K562 (cell line): Measurements from ENCODE around the gene ARHGAP22. TPM values are rescaled to one million over a fixed set of nuclear protein-coding genes. Genes with fewer than 3 reads are reported as not detected.

Experiments used
- ATAC-seq: fragments of 200-7000 bp; cut with Tn5 transposase; 3 replicates; pipeline ENCODE4 v1.9.1; 2020; ENCODE audit warnings: moderate library complexity
- BruUV-seq: library from RNA; stranded (reverse); fragments of 400-500 nt; replicated peaks from 2 replicates; lab custom pipeline; 2021; lab: Mats Ljungman, UMichigan
- CTCF ChIA-PET: fragments of 300-600 bp; formaldehyde crosslinking; extraction: SDS; loops from one replicate; lab custom pipeline; 2021; ENCODE audit warnings: low intra/inter-chr PET ratio; lab: Yijun Ruan, JAX
- POLR2A ChIA-PET: fragments of 300-600, 350-650 bp; sonication (Branson Sonifier 250); formaldehyde crosslinking; extraction: SDS; loops from one replicate; lab custom pipeline; 2021; ENCODE audit warnings: antibody characterized with exemption, inconsistent platforms; lab: Yijun Ruan, JAX
- DNase-seq, 4 experiments: peaks; one replicate each; pipeline versions ENCODE4 v3.0.0 to v3.0.0-alpha.2; 2011 to 2018; ENCODE audit warnings: low spot score in 3 of 4, mixed read lengths in 3 of 4; ENCODE audit errors: extremely low read depth in 1 of 4
- FAIRE-seq: peaks from 2 replicates; lab custom pipeline; 2011; peaks lifted over from hg19 to GRCh38; lab: Jason Lieb, UNC
- H2AFZ ChIP-seq: 2 replicates; pipeline ENCODE4 v1.6.0; 2011; ENCODE audit warnings: low read depth, low read length, control low read depth, inconsistent platforms
- H3K27ac ChIP-seq: fragments of 200-600 bp; 3 replicates; pipeline ENCODE4 v1.8.0; 2011; ENCODE audit warnings: low read depth, mild to moderate bottlenecking, control low read depth, inconsistent platforms, low read length, moderate library complexity, mixed read lengths; ENCODE audit errors: extremely low read depth
- H3K27me3 ChIP-seq, 2 experiments: fragments of 300-600 bp in 1 of 2; 2 replicates in 1 of 2; 3 replicates in 1 of 2; pipeline versions ENCODE4 v1.6.0 to v1.8.0; 2011; ENCODE audit warnings: inconsistent platforms in 2 of 2, low read length in 2 of 2, mild to moderate bottlenecking in 1 of 2, mixed read lengths in 1 of 2, moderate library complexity in 1 of 2; ENCODE audit not compliant: control insufficient read depth in 2 of 2, insufficient read depth in 2 of 2
- H3K36me3 ChIP-seq: fragments of 300-600 bp; 3 replicates; pipeline ENCODE4 v1.8.0; 2011; ENCODE audit warnings: mild to moderate bottlenecking, low read length, inconsistent platforms; ENCODE audit not compliant: control insufficient read depth, insufficient read depth
- H3K4me1 ChIP-seq, 2 experiments: fragments of 200-600 bp in 1 of 2; replicated peaks in 1 of 2; 2 replicates in 1 of 2; 3 replicates in 1 of 2; pipeline versions ENCODE4 v1.5.1 to v1.8.0; 2011; ENCODE audit warnings: inconsistent platforms in 2 of 2, low read length in 2 of 2, mild to moderate bottlenecking in 1 of 2, mixed read lengths in 1 of 2, moderate library complexity in 1 of 2; ENCODE audit not compliant: control insufficient read depth in 2 of 2, insufficient read depth in 2 of 2
- H3K4me2 ChIP-seq: 2 replicates; pipeline ENCODE4 v1.6.1; 2011; ENCODE audit warnings: low read length, control low read depth, inconsistent platforms, mixed read lengths; ENCODE audit not compliant: insufficient read depth
- H3K4me3 ChIP-seq: fragments of 200-600 bp; sonication (generic), shearing (Covaris generic); 2 replicates; pipeline ENCODE4 v1.5.1; 2016; ENCODE audit warnings: control low read depth, inconsistent platforms
- H3K79me2 ChIP-seq: fragments of 200-600 bp; 3 replicates; pipeline ENCODE4 v1.8.0; 2011; ENCODE audit warnings: low read length, inconsistent platforms; ENCODE audit not compliant: control insufficient read depth, insufficient read depth
- H3K9ac ChIP-seq, 2 experiments: 2 replicates each; pipeline versions ENCODE4 v1.6.0 to v1.6.1; 2011; ENCODE audit warnings: low read depth in 2 of 2, low read length in 2 of 2, control low read depth in 1 of 2, inconsistent platforms in 1 of 2, mild to moderate bottlenecking in 1 of 2, mixed read lengths in 1 of 2; ENCODE audit not compliant: insufficient read depth in 1 of 2
- H3K9me1 ChIP-seq: one replicate; pipeline ENCODE4 v1.6.0; 2011; ENCODE audit warnings: inconsistent platforms, mild to moderate bottlenecking, low read length, moderate library complexity; ENCODE audit not compliant: control insufficient read depth, insufficient read depth
- H3K9me3 ChIP-seq: replicated peaks from 2 replicates; pipeline ENCODE4 v1.5.1; 2011; ENCODE audit warnings: low read depth, low read length, inconsistent platforms; ENCODE audit not compliant: control insufficient read depth, insufficient read depth
- H4K20me1 ChIP-seq: replicated peaks from 2 replicates; pipeline ENCODE4 v1.6.1; 2011; ENCODE audit warnings: low read length, inconsistent platforms, mixed read lengths; ENCODE audit not compliant: control insufficient read depth, insufficient read depth
- ARID2 ChIP-seq: fragments of 450-650 bp; IDR thresholded peaks from 2 replicates; pipeline ENCODE4 v1.6.1; 2017; ENCODE audit warnings: antibody characterized with exemption, mild to moderate bottlenecking
- ELK3 ChIP-seq: fragments of 450-650 bp; formaldehyde crosslinking; IDR thresholded peaks from 2 replicates; pipeline ENCODE4 v1.4.0; 2020; ENCODE audit warnings: mild to moderate bottlenecking
- FOXO4 ChIP-seq: fragments of 450-650 bp; formaldehyde crosslinking; IDR thresholded peaks from 2 replicates; pipeline ENCODE4 v1.4.0; 2020; ENCODE audit warnings: mild to moderate bottlenecking, moderate library complexity
- ZBTB33 ChIP-seq: sonication (generic); formaldehyde crosslinking; IDR thresholded peaks from 2 replicates; pipeline ENCODE4 v1.8.1; 2023; ENCODE audit warnings: mild to moderate bottlenecking, missing genetic modification reagents
- ZNF717 ChIP-seq: fragments of 250-450 bp; sonication (Bioruptor Pico); IDR thresholded peaks from 2 replicates; pipeline ENCODE4 v1.5.0; 2021
- WGBS: fragments of 100-300 bp; shearing (Covaris generic); methylation state at CpG from one replicate; pipeline ENCODE4 v1.1.6; 2016; ENCODE audit warnings: low coverage, mixed read lengths; ENCODE audit not compliant: insufficient coverage; ENCODE audit errors: missing lambda C conversion rate; 5-methylcytosine and 5-hydroxymethylcytosine counted together
- in situ Hi-C: fragments of 300-500 bp; cut with MboI; formaldehyde crosslinking; loops from 4 replicates; pipeline ENCODE4 v1.15.0; 2018; ENCODE audit warnings: inconsistent platforms, mixed read lengths
- intact Hi-C: fragments of 100-400 bp; cut with micrococcal nuclease; formaldehyde crosslinking; loops from 2 replicates; pipeline ENCODE4 v1.14.2; 2022
- polyA plus RNA-seq, 8 experiments: library from polyadenylated mRNA; depleted of rRNA in 4 of 8; stranded (reverse) in 5 of 8; unstranded in 3 of 8; fragments of >200 nt; fragmentation: Nextera tagmentation in 2 of 8; fragmentation: Illumina TruSeq in 1 of 8; extraction: Ambion mirVana in 2 of 8; extraction: Trizol in 1 of 8; gene quantifications; 2 replicates each; pipeline versions ENCODE4 v1.2.1 to v1.2.3, GENCODE V29; 2011 to 2014; ENCODE audit warnings: inconsistent platforms in 1 of 8, missing spikeins in 1 of 8
- total RNA-seq, 7 experiments: library from RNA; depleted of rRNA in 6 of 7; stranded (reverse); fragments of >200 nt in 6 of 7; fragmentation: Illumina TruSeq in 2 of 7; extraction: Trizol in 2 of 7; gene quantifications; 2 replicates each; pipeline versions ENCODE4 v1.2.1 to v1.2.3, GENCODE V29; 2011 to 2021; ENCODE audit warnings: low replicate concordance in 1 of 7
- TF ChIP-seq, protein P1 (sequence below): fragments of 250-450 bp; sonication (Bioruptor Pico); IDR thresholded peaks from 2 replicates; pipeline ENCODE4 v1.4.0; 2020
- TF ChIP-seq, protein P2 (sequence below): fragments of 200-400 bp; formaldehyde crosslinking; IDR thresholded peaks from 2 replicates; pipeline ENCODE4 v1.6.1; 2017; ENCODE audit warnings: mild to moderate bottlenecking, low read depth, low read length, moderate library complexity
- TF ChIP-seq, protein P3 (sequence below): IDR thresholded peaks from 3 replicates; pipeline ENCODE4 v1.6.1; 2011; ENCODE audit warnings: borderline replicate concordance, mild to moderate bottlenecking, moderate library complexity; ENCODE audit not compliant: insufficient read length; ENCODE audit errors: extremely low read depth

Gene ARHGAP22
- total and polyA plus RNA-seq, 9 of the 15 experiments (the other 6 are each of a cell fraction or from before 2014, with no cell fraction given): 1.3 to 28.1 (median 12.7) TPM

GRCh38 chr10:48598936-48599829 lies 5.7 kb downstream of the ARHGAP22 start:
- Histone ChIP-seq H3K27ac (no peak overlapping the region), H3K79me2 (no peaks in the 10 kb centered on the region), H2AFZ (no peak overlapping the region), H3K36me3 (no peaks in the 10 kb centered on the region), H3K27me3 (peaks cover 22 to 35% of the 10 kb centered on the region in 2 experiments), H4K20me1 (peaks cover 16% of the 10 kb centered on the region), H3K4me1 (no peaks in the 10 kb centered on the region), H3K4me2 (no peak overlapping the region), H3K9me1 (no peaks in the 10 kb centered on the region), H3K9ac (no peak overlapping the region), H3K9me3 (no peaks in the 10 kb centered on the region), H3K4me3 (no peak overlapping the region)
- intact Hi-C loops (no loop called here), in situ Hi-C loops (no loop called here)
- ATAC-seq (no peak), FAIRE-seq (peak; percentile 40), DNase-seq (no peak)
- ChIA-PET POLR2A (interaction anchor here (0.5 kb wide), 1 partner anchor 210 kb away, joined by 3 read pairs; no protein-coding TSS in a partner anchor), CTCF (no interaction called here)
- BruUV-seq: no TSS peak
- under 1% methylated on average over 6 of the region's 6 CpGs for WGBS
- TF ChIP-seq, protein P1, sequence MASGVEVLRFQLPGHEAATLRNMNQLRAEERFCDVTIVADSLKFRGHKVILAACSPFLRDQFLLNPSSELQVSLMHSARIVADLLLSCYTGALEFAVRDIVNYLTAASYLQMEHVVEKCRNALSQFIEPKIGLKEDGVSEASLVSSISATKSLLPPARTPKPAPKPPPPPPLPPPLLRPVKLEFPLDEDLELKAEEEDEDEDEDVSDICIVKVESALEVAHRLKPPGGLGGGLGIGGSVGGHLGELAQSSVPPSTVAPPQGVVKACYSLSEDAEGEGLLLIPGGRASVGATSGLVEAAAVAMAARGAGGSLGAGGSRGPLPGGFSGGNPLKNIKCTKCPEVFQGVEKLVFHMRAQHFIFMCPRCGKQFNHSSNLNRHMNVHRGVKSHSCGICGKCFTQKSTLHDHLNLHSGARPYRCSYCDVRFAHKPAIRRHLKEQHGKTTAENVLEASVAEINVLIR (CRISPR knock-in tag): no peak
- no peak for TF ChIP-seq ZNF717
- no peak for TF ChIP-seq ELK3 (CRISPR knock-in tag)
- no peak for TF ChIP-seq ARID2
- TF ChIP-seq, protein P2, sequence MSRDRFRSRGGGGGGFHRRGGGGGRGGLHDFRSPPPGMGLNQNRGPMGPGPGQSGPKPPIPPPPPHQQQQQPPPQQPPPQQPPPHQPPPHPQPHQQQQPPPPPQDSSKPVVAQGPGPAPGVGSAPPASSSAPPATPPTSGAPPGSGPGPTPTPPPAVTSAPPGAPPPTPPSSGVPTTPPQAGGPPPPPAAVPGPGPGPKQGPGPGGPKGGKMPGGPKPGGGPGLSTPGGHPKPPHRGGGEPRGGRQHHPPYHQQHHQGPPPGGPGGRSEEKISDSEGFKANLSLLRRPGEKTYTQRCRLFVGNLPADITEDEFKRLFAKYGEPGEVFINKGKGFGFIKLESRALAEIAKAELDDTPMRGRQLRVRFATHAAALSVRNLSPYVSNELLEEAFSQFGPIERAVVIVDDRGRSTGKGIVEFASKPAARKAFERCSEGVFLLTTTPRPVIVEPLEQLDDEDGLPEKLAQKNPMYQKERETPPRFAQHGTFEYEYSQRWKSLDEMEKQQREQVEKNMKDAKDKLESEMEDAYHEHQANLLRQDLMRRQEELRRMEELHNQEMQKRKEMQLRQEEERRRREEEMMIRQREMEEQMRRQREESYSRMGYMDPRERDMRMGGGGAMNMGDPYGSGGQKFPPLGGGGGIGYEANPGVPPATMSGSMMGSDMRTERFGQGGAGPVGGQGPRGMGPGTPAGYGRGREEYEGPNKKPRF: no peak
- TF ChIP-seq ZBTB33: no peak
- TF ChIP-seq, protein P3, sequence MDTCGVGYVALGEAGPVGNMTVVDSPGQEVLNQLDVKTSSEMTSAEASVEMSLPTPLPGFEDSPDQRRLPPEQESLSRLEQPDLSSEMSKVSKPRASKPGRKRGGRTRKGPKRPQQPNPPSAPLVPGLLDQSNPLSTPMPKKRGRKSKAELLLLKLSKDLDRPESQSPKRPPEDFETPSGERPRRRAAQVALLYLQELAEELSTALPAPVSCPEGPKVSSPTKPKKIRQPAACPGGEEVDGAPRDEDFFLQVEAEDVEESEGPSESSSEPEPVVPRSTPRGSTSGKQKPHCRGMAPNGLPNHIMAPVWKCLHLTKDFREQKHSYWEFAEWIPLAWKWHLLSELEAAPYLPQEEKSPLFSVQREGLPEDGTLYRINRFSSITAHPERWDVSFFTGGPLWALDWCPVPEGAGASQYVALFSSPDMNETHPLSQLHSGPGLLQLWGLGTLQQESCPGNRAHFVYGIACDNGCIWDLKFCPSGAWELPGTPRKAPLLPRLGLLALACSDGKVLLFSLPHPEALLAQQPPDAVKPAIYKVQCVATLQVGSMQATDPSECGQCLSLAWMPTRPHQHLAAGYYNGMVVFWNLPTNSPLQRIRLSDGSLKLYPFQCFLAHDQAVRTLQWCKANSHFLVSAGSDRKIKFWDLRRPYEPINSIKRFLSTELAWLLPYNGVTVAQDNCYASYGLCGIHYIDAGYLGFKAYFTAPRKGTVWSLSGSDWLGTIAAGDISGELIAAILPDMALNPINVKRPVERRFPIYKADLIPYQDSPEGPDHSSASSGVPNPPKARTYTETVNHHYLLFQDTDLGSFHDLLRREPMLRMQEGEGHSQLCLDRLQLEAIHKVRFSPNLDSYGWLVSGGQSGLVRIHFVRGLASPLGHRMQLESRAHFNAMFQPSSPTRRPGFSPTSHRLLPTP: no peak
- TF ChIP-seq FOXO4 (CRISPR knock-in tag): no peak
